Activated CD4-positive, alpha-beta T cell treated with anti-CD3 and anti-CD28 coated beads for 48 hours (primary cell): ENCODE measurements around the gene PDCD2L.
A peak's percentile ranks its signal among the peaks of the same experiment; 100 is the strongest.
"Not testable (repeated sequence)": the region's sequence is repeated elsewhere in the genome, so short reads cannot be mapped to it uniquely, and the experiment has no call there.

Experiments used
- DNase-seq: peaks from one replicate; pipeline ENCODE4 v3.0.0-alpha.2; 2020

Gene PDCD2L, protein sequence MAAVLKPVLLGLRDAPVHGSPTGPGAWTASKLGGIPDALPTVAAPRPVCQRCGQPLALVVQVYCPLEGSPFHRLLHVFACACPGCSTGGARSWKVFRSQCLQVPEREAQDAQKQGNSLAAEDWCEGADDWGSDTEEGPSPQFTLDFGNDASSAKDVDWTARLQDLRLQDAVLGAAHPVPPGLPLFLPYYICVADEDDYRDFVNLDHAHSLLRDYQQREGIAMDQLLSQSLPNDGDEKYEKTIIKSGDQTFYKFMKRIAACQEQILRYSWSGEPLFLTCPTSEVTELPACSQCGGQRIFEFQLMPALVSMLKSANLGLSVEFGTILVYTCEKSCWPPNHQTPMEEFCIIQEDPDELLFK

DNA sequence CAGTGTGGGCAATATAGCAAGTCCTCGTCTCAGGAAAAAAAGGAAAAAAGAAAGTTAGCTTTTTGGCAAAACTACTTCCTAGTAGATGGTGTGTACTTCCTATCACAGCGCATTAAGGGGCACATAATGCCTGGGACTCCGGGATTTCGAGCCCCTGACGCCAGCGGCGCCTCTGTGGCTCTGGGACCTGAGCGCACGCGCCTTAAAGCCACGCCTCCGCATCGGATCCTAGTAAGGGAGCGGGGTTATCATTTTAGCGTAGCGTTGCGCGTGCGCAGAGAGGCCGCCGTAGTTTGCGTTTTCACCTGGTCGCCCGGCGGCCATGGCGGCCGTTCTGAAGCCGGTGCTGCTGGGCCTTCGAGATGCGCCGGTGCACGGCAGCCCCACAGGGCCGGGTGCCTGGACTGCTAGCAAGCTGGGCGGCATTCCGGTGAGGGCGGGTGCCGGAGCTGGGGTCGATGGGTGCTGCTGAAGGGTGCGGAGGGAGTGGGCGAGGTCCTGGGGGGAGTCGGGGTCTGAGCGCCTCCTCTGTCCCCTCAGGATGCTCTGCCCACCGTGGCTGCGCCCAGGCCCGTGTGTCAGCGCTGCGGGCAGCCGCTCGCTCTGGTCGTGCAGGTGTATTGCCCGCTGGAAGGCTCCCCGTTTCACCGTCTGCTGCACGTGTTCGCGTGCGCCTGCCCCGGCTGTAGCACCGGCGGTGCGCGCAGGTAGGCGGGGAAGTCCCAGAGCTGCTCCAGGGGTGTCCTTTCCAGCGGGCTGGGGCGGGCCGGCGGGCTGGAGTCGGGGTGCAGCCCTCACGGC is at the start of gene PDCD2L:
PDCD2L (plus strand) TSS at position 291 of the 801 bp plus-strand sequence; CDS start at position 323, 32 bp downstream.
- DNase-seq: peak; percentile 97

- DNase-seq: no peak
Measured at GRCh38 chr19:34355201-34355600, 49.0 kb upstream of the PDCD2L start.

DNA sequence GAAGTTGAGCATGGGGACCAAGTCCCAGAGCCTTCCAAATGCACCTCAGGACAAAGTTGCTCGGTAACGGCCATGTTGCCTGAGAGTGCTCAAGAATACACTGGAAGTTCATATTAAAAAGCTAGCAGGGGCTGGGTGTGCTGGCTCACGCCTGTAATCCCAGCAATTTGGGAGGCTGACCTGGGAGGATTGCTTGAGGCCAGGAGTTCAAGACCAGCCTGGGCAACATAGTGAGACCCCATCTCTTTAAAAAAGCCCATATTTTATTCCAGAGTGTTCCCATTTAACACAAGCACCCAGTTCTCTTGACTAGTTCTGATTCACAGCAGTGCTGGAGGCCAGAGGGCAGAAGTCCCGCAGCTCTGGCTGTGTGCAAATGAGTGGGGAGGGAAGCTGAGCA is 47.3 kb upstream of the PDCD2L start:
- DNase-seq: no peak

DNA sequence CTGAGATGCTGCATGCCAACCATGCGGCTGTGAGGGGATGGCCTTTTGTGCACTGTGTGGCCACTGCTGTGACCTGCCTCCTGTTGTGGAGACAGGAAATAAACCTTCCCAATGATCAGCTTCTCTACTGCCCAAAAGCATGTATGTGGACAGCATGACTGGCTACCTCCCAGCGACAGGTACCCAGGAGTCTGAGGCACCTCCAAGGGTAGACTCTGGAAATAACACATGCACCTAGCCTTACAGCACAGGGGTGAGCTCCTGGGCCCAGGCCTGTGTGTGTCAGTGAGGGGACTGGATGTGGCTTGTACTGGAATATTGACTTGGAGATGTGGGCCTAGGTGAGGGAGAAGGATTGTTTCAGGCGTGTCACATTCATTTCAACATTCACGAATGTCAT is 46.8 kb upstream of the PDCD2L start:
- no peak for DNase-seq

- peak; percentile 99 for DNase-seq
Measured at GRCh38 chr19:34359140-34359953, 44.9 kb upstream of the PDCD2L start.

DNA sequence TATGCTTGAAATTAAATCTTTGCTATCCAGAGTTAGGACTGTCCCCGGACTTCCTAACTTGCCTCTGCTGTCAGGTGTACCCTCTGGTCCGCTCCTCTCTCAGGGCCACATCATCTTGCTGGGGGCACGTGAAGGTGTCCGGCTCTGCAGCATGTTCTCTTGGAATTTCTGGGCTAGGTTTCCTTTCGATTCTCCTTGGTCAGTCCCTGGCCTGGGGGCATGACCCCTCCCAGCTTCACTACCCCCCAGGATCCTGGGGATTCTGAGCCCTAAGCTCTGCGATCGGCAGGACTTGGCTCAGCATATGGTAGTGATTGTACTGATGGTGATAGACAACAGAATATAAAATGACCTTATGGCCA is 44.3 kb upstream of the PDCD2L start:
- DNase-seq: no peak

GRCh38 chr19:34360354-34360909 is 43.8 kb upstream of the PDCD2L start:
- DNase-seq: no peak

GRCh38 chr19:34362679-34363069 is 41.5 kb upstream of the PDCD2L start:
- no peak for DNase-seq

DNA sequence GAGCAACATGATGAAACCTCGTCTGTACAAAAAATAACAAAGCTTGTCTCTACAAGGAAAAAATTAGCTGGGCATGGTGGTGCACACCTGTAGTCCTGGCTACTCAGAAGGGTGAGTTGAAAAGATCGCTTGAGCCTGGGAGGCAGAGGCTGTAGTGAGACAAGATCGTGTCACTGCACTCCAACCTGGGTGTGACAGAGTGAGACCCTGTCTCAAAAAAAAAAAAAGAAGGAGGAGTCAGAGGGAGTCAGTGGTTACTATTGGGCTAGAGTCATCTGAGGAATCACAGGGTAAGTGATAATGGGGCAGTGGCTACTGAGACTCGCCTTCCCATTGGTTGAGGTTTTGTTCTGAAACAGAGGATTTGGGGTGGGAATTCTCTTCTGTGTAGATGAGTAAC is 41.1 kb upstream of the PDCD2L start:
- no peak for DNase-seq

DNA sequence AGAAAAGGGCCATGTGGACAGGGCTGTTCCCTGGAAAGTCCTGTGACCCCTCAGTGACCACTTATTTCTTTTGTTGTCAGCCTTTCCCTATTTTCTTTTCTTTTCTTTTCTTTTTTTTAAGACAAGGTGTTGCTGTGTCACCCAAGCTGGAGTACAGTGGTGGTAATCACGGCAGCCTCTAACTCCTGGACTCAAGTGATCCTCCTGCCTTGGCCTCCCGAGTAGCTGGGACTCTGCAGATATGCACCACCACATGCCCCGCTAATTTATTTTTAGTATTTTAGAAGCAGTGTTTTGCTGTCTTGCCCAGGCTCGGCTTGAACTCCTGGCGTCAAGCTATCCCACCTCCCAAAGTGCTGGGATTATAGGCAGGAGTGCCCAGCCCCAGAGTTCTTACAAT is 40.3 kb upstream of the PDCD2L start:
- no peak for DNase-seq

- no peak for DNase-seq
Measured at GRCh38 chr19:34364462-34364829, 39.8 kb upstream of the PDCD2L start.

DNA sequence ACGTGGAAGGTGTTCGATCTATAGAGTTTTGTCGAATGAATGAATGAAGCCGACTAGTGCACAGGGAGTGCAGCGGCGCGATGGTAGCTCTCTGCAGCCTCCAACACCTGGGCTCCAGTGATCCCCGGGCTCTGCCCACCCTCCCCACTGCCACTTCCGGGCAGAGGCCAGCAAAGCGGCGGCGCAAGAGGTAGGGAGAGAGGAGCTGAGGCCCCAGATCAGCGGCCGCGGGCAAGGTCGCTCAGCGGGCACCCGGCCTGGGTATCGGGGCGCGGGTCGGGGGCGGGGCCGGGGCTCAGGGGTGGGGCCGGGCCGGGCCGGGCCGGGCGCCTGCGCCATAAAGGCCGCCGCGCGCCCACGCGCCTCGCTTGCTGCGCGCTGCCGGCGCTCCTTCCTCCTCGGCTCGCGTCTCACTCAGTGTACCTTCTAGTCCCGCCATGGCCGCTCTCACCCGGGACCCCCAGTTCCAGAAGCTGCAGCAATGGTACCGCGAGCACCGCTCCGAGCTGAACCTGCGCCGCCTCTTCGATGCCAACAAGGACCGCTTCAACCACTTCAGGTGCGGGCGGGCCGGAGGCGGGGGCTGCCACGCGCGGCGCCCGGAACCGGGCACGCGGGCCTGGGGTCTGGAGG is 39.3 kb upstream of the PDCD2L start, which contains the start of gene GPI:
GPI (plus strand) TSS at position 367 of the 633 bp plus-strand sequence; CDS start at position 438, 71 bp downstream.
- peak; percentile 81 for DNase-seq

DNA sequence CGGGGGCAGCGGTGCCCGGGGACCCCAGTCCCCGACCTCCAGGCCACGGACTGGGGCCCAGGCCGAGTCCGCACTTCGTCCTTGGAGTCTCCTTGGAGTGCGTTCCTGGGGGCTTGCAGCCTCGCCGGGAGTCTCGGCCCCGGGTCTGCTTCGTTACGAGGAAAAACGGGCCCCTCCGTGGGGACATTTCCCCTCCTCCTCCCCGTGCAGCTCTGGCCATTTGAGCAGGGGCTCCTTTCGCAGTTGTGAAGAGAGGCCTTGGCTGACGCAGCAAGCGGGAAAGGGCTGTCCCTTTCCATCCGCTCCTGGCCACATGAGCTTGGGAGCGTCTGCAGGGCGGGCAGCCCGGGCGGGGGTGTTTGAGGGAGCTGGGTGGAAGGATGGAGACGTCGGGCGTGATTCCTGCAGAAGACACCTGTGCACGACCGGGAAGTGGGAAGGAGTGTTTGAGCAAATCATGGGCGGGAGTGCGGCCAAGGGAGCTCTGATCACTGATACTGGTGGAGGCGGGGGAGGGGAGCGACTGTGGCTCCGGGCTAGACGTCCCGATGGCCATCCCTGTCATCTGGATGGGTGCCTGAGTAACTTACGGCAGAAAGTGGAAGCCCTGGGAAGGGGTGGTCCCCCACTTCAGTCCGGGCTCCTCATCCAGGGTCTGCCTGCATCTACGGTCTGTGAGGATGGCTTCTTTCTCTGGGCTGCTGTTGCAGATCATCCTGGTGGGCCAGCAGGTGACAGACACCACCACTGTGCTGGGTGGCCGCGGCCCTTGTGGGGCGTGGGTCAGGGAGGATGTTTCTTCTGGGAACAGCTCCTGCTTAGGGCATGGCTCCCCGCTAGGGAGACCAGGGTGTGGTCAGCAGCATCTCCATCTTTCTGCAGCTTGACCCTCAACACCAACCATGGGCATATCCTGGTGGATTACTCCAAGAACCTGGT is 38.5 kb upstream of the PDCD2L start:
- peak; percentile 40 for DNase-seq

DNA sequence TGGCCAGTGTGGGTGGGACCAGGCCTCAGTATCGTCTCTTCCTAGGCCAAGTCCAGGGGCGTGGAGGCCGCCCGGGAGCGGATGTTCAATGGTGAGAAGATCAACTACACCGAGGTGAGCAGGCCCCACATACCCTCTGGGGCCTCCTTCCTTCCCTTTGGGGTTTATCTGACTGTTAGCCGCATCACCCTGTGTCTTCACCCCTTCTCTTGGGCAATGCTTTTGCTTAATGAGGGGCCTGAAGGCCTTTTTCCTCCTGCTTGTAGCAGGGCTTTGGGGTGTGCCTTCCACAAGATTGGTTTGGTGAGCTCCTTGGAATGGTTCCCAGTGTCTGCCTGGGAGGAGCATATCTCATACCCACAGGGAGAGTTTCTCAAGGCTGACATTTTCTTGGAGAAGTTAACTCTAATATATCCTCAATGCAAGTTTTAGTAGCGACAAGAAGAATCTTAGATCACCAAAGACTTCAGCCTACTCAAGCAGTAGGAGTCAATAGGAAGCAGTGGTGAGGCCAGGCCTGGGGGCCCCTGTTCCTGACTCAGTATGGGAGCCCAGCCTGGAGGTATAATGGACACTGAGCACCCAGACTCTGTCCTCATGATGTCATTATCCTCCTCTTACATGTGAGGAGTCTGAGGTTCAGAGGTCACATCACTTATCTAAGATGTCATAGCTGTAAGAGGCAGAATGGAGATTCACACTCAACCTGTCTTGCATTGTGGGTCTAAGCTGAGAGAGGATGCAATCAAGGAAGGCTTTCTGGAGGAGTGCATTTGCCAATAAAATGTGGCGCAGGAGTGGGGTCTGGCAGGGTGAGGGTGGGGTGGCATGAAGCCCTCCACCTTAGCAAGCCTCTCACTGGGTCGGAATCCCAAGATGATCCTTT is 37.2 kb upstream of the PDCD2L start:
- no peak for DNase-seq

GRCh38 chr19:34367624-34367957 is 36.6 kb upstream of the PDCD2L start:
- DNase-seq: no peak

- DNase-seq: no peak
Measured at GRCh38 chr19:34368338-34368737, 35.9 kb upstream of the PDCD2L start.

GRCh38 chr19:34369166-34369565 is 35.0 kb upstream of the PDCD2L start:
- not testable (repeated sequence) for DNase-seq

- DNase-seq: no peak
Measured at GRCh38 chr19:34370117-34370516, 34.1 kb upstream of the PDCD2L start.

- no peak for DNase-seq
Measured at GRCh38 chr19:34370983-34371382, 33.2 kb upstream of the PDCD2L start.

- no peak for DNase-seq
Measured at GRCh38 chr19:34373601-34374288, 30.5 kb upstream of the PDCD2L start.
